GM23338 (cell line): ENCODE results near the gene RBP3. TPM values are rescaled to one million over a fixed set of nuclear protein-coding genes. Genes with fewer than 3 reads are reported as not detected.
A peak's percentile ranks its signal among the peaks of the same experiment; 100 is the strongest.

ENCODE experiments used
- ATAC-seq: fragments of 200-7000 bp; cut with Tn5 transposase; 3 replicates; pipeline ENCODE4 v1.9.1; 2020
- DNase-seq: peaks from one replicate; pipeline ENCODE4 v3.0.0-alpha.2; 2015; ENCODE audit warnings: low spot score
- H2AFZ ChIP-seq: fragments of 200-600 bp; sonication (generic); 2 replicates; pipeline ENCODE4 v1.8.0; 2016; ENCODE audit warnings: antibody characterized with exemption, mild to moderate bottlenecking, moderate library complexity
- H3F3A ChIP-seq: fragments of 200-600 bp; sonication (generic); replicated peaks from 2 replicates; pipeline ENCODE4 v1.8.0; 2017; ENCODE audit warnings: antibody characterized with exemption, mixed run types, low read depth
- H3K27ac ChIP-seq: fragments of 200-600 bp; sonication (generic); 2 replicates; pipeline ENCODE4 v1.6.1; 2016; ENCODE audit warnings: low read depth
- H3K27me3 ChIP-seq: fragments of 200-600 bp; sonication (generic); 2 replicates; pipeline ENCODE4 v1.8.0; 2016; ENCODE audit warnings: mild to moderate bottlenecking, mixed run types, moderate library complexity; ENCODE audit not compliant: insufficient read depth
- H3K36me3 ChIP-seq: fragments of 200-600 bp; sonication (generic); 2 replicates; pipeline ENCODE4 v1.8.0; 2016; ENCODE audit warnings: mild to moderate bottlenecking; ENCODE audit not compliant: insufficient read depth
- H3K4me1 ChIP-seq: fragments of 200-600 bp; sonication (generic); 2 replicates; pipeline ENCODE4 v1.8.0; 2016; ENCODE audit warnings: mild to moderate bottlenecking, moderate library complexity; ENCODE audit not compliant: insufficient read depth
- H3K4me2 ChIP-seq: fragments of 200-600 bp; sonication (generic); 2 replicates; pipeline ENCODE4 v1.7.1; 2017; ENCODE audit warnings: mixed run types
- H3K4me3 ChIP-seq: fragments of 200-600 bp; sonication (generic); 2 replicates; pipeline ENCODE4 v1.6.1; 2016; ENCODE audit warnings: mixed run types
- H3K79me2 ChIP-seq: fragments of 200-600 bp; sonication (generic); replicated peaks from 2 replicates; pipeline ENCODE4 v1.8.0; 2017; ENCODE audit warnings: mild to moderate bottlenecking; ENCODE audit not compliant: insufficient read depth
- H3K9me2 ChIP-seq: fragments of 200-600 bp; sonication (generic); 2 replicates; pipeline ENCODE4 v1.8.0; 2017; ENCODE audit not compliant: insufficient read depth
- H4K20me1 ChIP-seq: fragments of 200-600 bp; sonication (generic); replicated peaks from 2 replicates; pipeline ENCODE4 v1.8.0; 2017; ENCODE audit warnings: mild to moderate bottlenecking; ENCODE audit not compliant: insufficient read depth
- H3K27ac Mint-ChIP-seq: 2 replicates; pipeline ENCODE4 v1.8.0; 2020; ENCODE audit warnings: inconsistent platforms, mild to moderate bottlenecking, moderate library complexity, mixed read lengths
- H3K27me3 Mint-ChIP-seq: 3 replicates; pipeline ENCODE4 v1.8.0; 2022; ENCODE audit warnings: low read depth, mild to moderate bottlenecking, moderate library complexity, mixed read lengths, inconsistent platforms; ENCODE audit not compliant: insufficient read depth, poor library complexity
- H3K36me3 Mint-ChIP-seq: 3 replicates; pipeline ENCODE4 v1.8.0; 2021; ENCODE audit warnings: low read depth, mild to moderate bottlenecking, inconsistent platforms, moderate library complexity, mixed read lengths
- H3K4me1 Mint-ChIP-seq: 3 replicates; pipeline ENCODE4 v1.8.0; 2020; ENCODE audit warnings: mild to moderate bottlenecking, inconsistent platforms, mixed read lengths
- H3K4me3 Mint-ChIP-seq: 3 replicates; pipeline ENCODE4 v1.8.0; 2021; ENCODE audit warnings: moderate library complexity, mild to moderate bottlenecking, inconsistent platforms, mixed read lengths
- H3K9me3 Mint-ChIP-seq: 3 replicates; pipeline ENCODE4 v1.8.0; 2020; ENCODE audit warnings: moderate library complexity, mild to moderate bottlenecking, inconsistent platforms, mixed read lengths
- CREB1 ChIP-seq: fragments of 250-450 bp; sonication (Bioruptor Pico); IDR thresholded peaks from 2 replicates; pipeline ENCODE4 v1.5.0; 2020; ENCODE audit warnings: low read depth, mild to moderate bottlenecking, moderate library complexity
- CTCF ChIP-seq, 2 experiments: fragments of 200-600 bp in 1 of 2; sonication (generic) in 1 of 2; conservative IDR thresholded peaks; 2 replicates each; pipeline versions ENCODE4 v1.5.1 to v1.6.1; 2016 to 2017; ENCODE audit warnings: antibody characterized with exemption in 2 of 2, low read depth in 2 of 2, mild to moderate bottlenecking in 2 of 2, moderate library complexity in 1 of 2
- ETS1 ChIP-seq: IDR thresholded peaks from 2 replicates; pipeline ENCODE4 v1.6.1; 2016; ENCODE audit warnings: antibody characterized with exemption
- EZH2 ChIP-seq: fragments of 200-600 bp; sonication (generic); IDR thresholded peaks from one replicate; pipeline ENCODE4 v1.8.0; 2017; ENCODE audit warnings: antibody characterized with exemption, mild to moderate bottlenecking, low read depth; ENCODE audit not compliant: unreplicated experiment
- NANOG ChIP-seq: IDR thresholded peaks from 2 replicates; pipeline ENCODE4 v1.6.1; 2016; ENCODE audit warnings: antibody characterized with exemption, borderline replicate concordance
- STAT1 ChIP-seq: IDR thresholded peaks from one replicate; pipeline ENCODE4 v1.6.1; 2016; ENCODE audit warnings: antibody characterized with exemption; ENCODE audit not compliant: unreplicated experiment
- ZNF331 ChIP-seq: fragments of 250-450 bp; sonication (Bioruptor Pico); IDR thresholded peaks from 2 replicates; pipeline ENCODE4 v1.5.0; 2020; ENCODE audit warnings: low read depth, mild to moderate bottlenecking, moderate library complexity
- polyA plus RNA-seq: library from polyadenylated mRNA; unstranded; fragments of >200 nt; fragmentation: Nextera tagmentation; extraction: Ambion mirVana; gene quantifications from 2 replicates; pipeline ENCODE4 v1.2.1, GENCODE V29; 2016
- total RNA-seq: library from RNA; depleted of rRNA; stranded (reverse); fragments of >200 nt; shearing (Covaris generic); gene quantifications from 2 replicates; pipeline ENCODE4 v1.2.3, GENCODE V29; 2014

Gene RBP3
- total and polyA plus RNA-seq, 2 experiments from 2014 or later, result not detected

- Histone ChIP-seq H3K79me2 (no peaks in the 10 kb centered on the region), H3K4me2 (no peak overlapping the region), H3K9me2 (no peaks in the 10 kb centered on the region), H3K4me1 (no peaks in the 10 kb centered on the region), H3K4me3 (no peak overlapping the region), H2AFZ (no peak overlapping the region), H3F3A (no peaks in the 10 kb centered on the region), H3K36me3 (no peaks in the 10 kb centered on the region), H3K27me3 (no peaks in the 10 kb centered on the region), H3K27ac (no peak overlapping the region), H4K20me1 (no peaks in the 10 kb centered on the region)
- H3K27ac Mint-ChIP-seq, result no peak overlapping the region
- H3K27me3 Mint-ChIP-seq, result peaks cover 8% of the 10 kb centered on the region
- no peaks in the 10 kb centered on the region for H3K36me3 Mint-ChIP-seq
- no peaks in the 10 kb centered on the region for H3K4me1 Mint-ChIP-seq
- ATAC-seq, result peak; percentile 39; the same call in 2 of the 3 replicates
- H3K4me3 Mint-ChIP-seq, result no peak overlapping the region
- no peaks in the 10 kb centered on the region for H3K9me3 Mint-ChIP-seq
- TF ChIP-seq ZNF331 (CRISPR knock-in tag) (no peak), CTCF (conservative IDR thresholded peaks at IDR 0.05; ENCODE audit: low read depth in 2 of 2) (peak in 1 of 2 experiments; percentile 45; a peak in 2 of 4 replicates), EZH2 (no peak)
- DNase-seq, result no peak
These were observed 6.0 kb downstream of the RBP3 start for GRCh38 chr10:47354165-47354564.

GRCh38 chr10:47354900-47355299 lies 6.7 kb downstream of the RBP3 start:
- Mint-ChIP-seq H3K9me3 (no peaks in the 10 kb centered on the region), H3K27me3 (peaks cover 8% of the 10 kb centered on the region), H3K36me3 (no peaks in the 10 kb centered on the region), H3K4me3 (no peak overlapping the region), H3K27ac (no peak overlapping the region), H3K4me1 (no peaks in the 10 kb centered on the region)
- no peaks in the 10 kb centered on the region for H3K27me3 ChIP-seq
- H3K36me3 ChIP-seq, result no peaks in the 10 kb centered on the region
- no peaks in the 10 kb centered on the region for H3K9me2 ChIP-seq
- ATAC-seq (no peak), DNase-seq (no peak)
- H3K4me3 ChIP-seq, result no peak overlapping the region
- H3F3A ChIP-seq, result no peaks in the 10 kb centered on the region
- no peak overlapping the region for H3K27ac ChIP-seq
- no peaks in the 10 kb centered on the region for H3K79me2 ChIP-seq
- no peaks in the 10 kb centered on the region for H3K4me1 ChIP-seq
- H4K20me1 ChIP-seq, result no peaks in the 10 kb centered on the region
- H3K4me2 ChIP-seq, result no peak overlapping the region
- no peak for TF ChIP-seq ZNF331 (CRISPR knock-in tag)
- TF ChIP-seq STAT1, result no peak
- no peak for TF ChIP-seq CTCF (conservative IDR thresholded peaks at IDR 0.05; ENCODE audit: low read depth in 2 of 2)
- TF ChIP-seq NANOG, result no peak
- TF ChIP-seq CREB1 (CRISPR knock-in tag), result no peak
- H2AFZ ChIP-seq, result no peak overlapping the region

- Mint-ChIP-seq H3K9me3 (no peaks in the 10 kb centered on the region), H3K27me3 (peaks cover 7% of the 10 kb centered on the region), H3K4me3 (no peak overlapping the region), H3K27ac (no peak overlapping the region), H3K36me3 (no peaks in the 10 kb centered on the region), H3K4me1 (no peaks in the 10 kb centered on the region; the same call in 2 of the 3 replicates)
- DNase-seq, result no peak
- H3K36me3 ChIP-seq, result no peaks in the 10 kb centered on the region
- no peaks in the 10 kb centered on the region for H3K4me1 ChIP-seq
- H3K79me2 ChIP-seq, result no peaks in the 10 kb centered on the region
- no peak for ATAC-seq
- H4K20me1 ChIP-seq, result no peaks in the 10 kb centered on the region
- no peaks in the 10 kb centered on the region for H3F3A ChIP-seq
- no peak overlapping the region for H3K4me2 ChIP-seq
- H3K27ac ChIP-seq, result no peak overlapping the region
- no peak overlapping the region for H2AFZ ChIP-seq
- H3K4me3 ChIP-seq, result no peak overlapping the region
- no peak for TF ChIP-seq ETS1
- no peaks in the 10 kb centered on the region for H3K9me2 ChIP-seq
- no peaks in the 10 kb centered on the region for H3K27me3 ChIP-seq
These were observed 8.5 kb downstream of the RBP3 start for GRCh38 chr10:47356708-47357107.
